ENCODE results near the gene CRLF2. TPM values are rescaled to one million over a fixed set of nuclear protein-coding genes. Genes with fewer than 3 reads are reported as not detected.
A peak's percentile ranks its signal among the peaks of the same experiment; 100 is the strongest.
"Not testable (repeated sequence)": the region's sequence is repeated elsewhere in the genome, so short reads cannot be mapped to it uniquely, and the experiment has no call there.

Gene CRLF2
- total and polyA plus RNA-seq, 2 experiments from 2014 or later = not detected

GRCh38 chrX:1174609-1175545 lies 37.6 kb downstream of the CRLF2 start:
- not testable (repeated sequence) for DNase-seq (ENCODE audit: low spot score)

GRCh38 chrX:1173435-1173834 lies 39.0 kb downstream of the CRLF2 start:
- H3K4me3 Mint-ChIP-seq; H3K27ac Mint-ChIP-seq; H3K27me3 Mint-ChIP-seq (ENCODE audit: insufficient read depth, low read depth, poor library complexity): not testable (repeated sequence)

More at GRCh38 chrX:1174609-1175545, 37.6 kb downstream of the CRLF2 start:
- H3K79me2 ChIP-seq (replicated peaks; ENCODE audit: insufficient read depth); H2AFZ ChIP-seq; H3K4me3 Mint-ChIP-seq; H3K27ac Mint-ChIP-seq; ATAC-seq; H3K4me3 ChIP-seq; H3K4me1 Mint-ChIP-seq; H4K20me1 ChIP-seq (replicated peaks; ENCODE audit: insufficient read depth); H3K4me2 ChIP-seq; H3K9me2 ChIP-seq (ENCODE audit: insufficient read depth); H3K27me3 Mint-ChIP-seq (ENCODE audit: insufficient read depth, low read depth, poor library complexity); H3K36me3 ChIP-seq (ENCODE audit: insufficient read depth); H3K27ac ChIP-seq (ENCODE audit: low read depth); H3K27me3 ChIP-seq (ENCODE audit: insufficient read depth): not testable (repeated sequence)
- peaks cover 13% of the 10 kb centered on the region; the same call in 1 of the 2 replicates for H3F3A ChIP-seq (replicated peaks; ENCODE audit: low read depth)
- peaks cover 39% of the 10 kb centered on the region for H3K4me1 ChIP-seq (ENCODE audit: insufficient read depth)
- Mint-ChIP-seq H3K36me3 (ENCODE audit: low read depth) (peaks cover 32% of the 10 kb centered on the region), H3K9me3 (peaks cover 68% of the 10 kb centered on the region)

GRCh38 chrX:1172496-1172895 lies 40.0 kb downstream of the CRLF2 start:
- no peak for ATAC-seq
- peak overlapping the region; percentile 25 for H3K4me3 ChIP-seq
- H2AFZ ChIP-seq = 0 out of 2 replicates have a peak overlapping the region, but pooled peaks have one; percentile 1
- H3K4me1 ChIP-seq (ENCODE audit: insufficient read depth) = peaks cover 36% of the 10 kb centered on the region
- Mint-ChIP-seq H3K36me3 (ENCODE audit: low read depth) (peaks cover 42% of the 10 kb centered on the region), H3K9me3 (peaks cover 76% of the 10 kb centered on the region), H3K27me3 (ENCODE audit: insufficient read depth, low read depth, poor library complexity) (peaks cover 13% of the 10 kb centered on the region), H3K27ac (no peak overlapping the region), H3K4me1 (no peaks in the 10 kb centered on the region; the same call in 2 of the 3 replicates), H3K4me3 (no peak overlapping the region)
- no peaks in the 10 kb centered on the region; the same call in 1 of the 2 replicates for H3K36me3 ChIP-seq (ENCODE audit: insufficient read depth)
- no peak for DNase-seq (ENCODE audit: low spot score)
- no peaks in the 10 kb centered on the region for H3K79me2 ChIP-seq (replicated peaks; ENCODE audit: insufficient read depth)
- H4K20me1 ChIP-seq (replicated peaks; ENCODE audit: insufficient read depth) = no peaks in the 10 kb centered on the region
- H3K4me2 ChIP-seq = peak overlapping the region; percentile 73
- peak overlapping the region; percentile 28; the same call in 1 of the 2 replicates for H3K27ac ChIP-seq (ENCODE audit: low read depth)
- peaks cover 9% of the 10 kb centered on the region for H3K27me3 ChIP-seq (ENCODE audit: insufficient read depth)
- H3K9me2 ChIP-seq (ENCODE audit: insufficient read depth) = peaks cover 1% of the 10 kb centered on the region; the same call in 1 of the 2 replicates
- peaks cover 5% of the 10 kb centered on the region for H3F3A ChIP-seq (replicated peaks; ENCODE audit: low read depth)
- TF ChIP-seq ZNF462 (CRISPR knock-in tag; IDR thresholded peaks at IDR 0.05) (no peak), ETS1 (IDR thresholded peaks at IDR 0.05) (no peak), CTCF (conservative IDR thresholded peaks at IDR 0.05; ENCODE audit: low read depth in 2 of 2) (no peak), ZNF114 (CRISPR knock-in tag; IDR thresholded peaks at IDR 0.05) (no peak), CREB1 (CRISPR knock-in tag; IDR thresholded peaks at IDR 0.05; ENCODE audit: low read depth) (no peak)

More at GRCh38 chrX:1173435-1173834, 39.0 kb downstream of the CRLF2 start:
- H2AFZ ChIP-seq; H3K36me3 ChIP-seq (ENCODE audit: insufficient read depth); H3K9me2 ChIP-seq (ENCODE audit: insufficient read depth); H4K20me1 ChIP-seq (replicated peaks; ENCODE audit: insufficient read depth); H3F3A ChIP-seq (replicated peaks; ENCODE audit: low read depth); DNase-seq (ENCODE audit: low spot score); H3K27ac ChIP-seq (ENCODE audit: low read depth); H3K27me3 ChIP-seq (ENCODE audit: insufficient read depth); H3K4me1 Mint-ChIP-seq; ATAC-seq; H3K79me2 ChIP-seq (replicated peaks; ENCODE audit: insufficient read depth): not testable (repeated sequence)
- H3K36me3 Mint-ChIP-seq (ENCODE audit: low read depth) = peaks cover 35% of the 10 kb centered on the region
- peak overlapping the region; percentile 25; the same call in 1 of the 2 replicates for H3K4me3 ChIP-seq
- H3K4me1 ChIP-seq (ENCODE audit: insufficient read depth) = peaks cover 35% of the 10 kb centered on the region
- peak overlapping the region; percentile 73 for H3K4me2 ChIP-seq
- peaks cover 68% of the 10 kb centered on the region for H3K9me3 Mint-ChIP-seq

Data from GM23338 (cell line).